NK-92 (cell line): ENCODE data around the gene TAF11L6.
"Not testable (repeated sequence)": the region's sequence is repeated elsewhere in the genome, so short reads cannot be mapped to it uniquely, and the experiment has no call there.

Experiments
- DNase-seq: peaks from one replicate; lab custom pipeline; 2025; ENCODE audit not compliant: unreplicated experiment; lab: John Stamatoyannopoulos, UW

TAF11L6 gene

GRCh38 chr5:17528369-17528768, at the start of gene TAF11L6:
Gene TAF11L6, plus strand, starts transcription at chr5:17528669.
- not testable (repeated sequence) for DNase-seq

- no peak for DNase-seq
Measured at GRCh38 chr5:17481378-17481777, 47.1 kb upstream of the TAF11L6 start.

GRCh38 chr5:17482790-17483189, 45.7 kb upstream of the TAF11L6 start:
- no peak for DNase-seq

- DNase-seq: not testable (repeated sequence)
Measured at GRCh38 chr5:17486464-17487173, 41.9 kb upstream of the TAF11L6 start.

- no peak for DNase-seq
Measured at GRCh38 chr5:17487174-17487512, 41.3 kb upstream of the TAF11L6 start.

GRCh38 chr5:17491257-17491656, 37.2 kb upstream of the TAF11L6 start:
- not testable (repeated sequence) for DNase-seq

GRCh38 chr5:17492770-17493169, 35.7 kb upstream of the TAF11L6 start:
- no peak for DNase-seq

GRCh38 chr5:17497446-17497845, 31.0 kb upstream of the TAF11L6 start:
- no peak for DNase-seq

GRCh38 chr5:17497931-17498330, 30.5 kb upstream of the TAF11L6 start, which contains the start of gene TAF11L2:
Gene TAF11L2, plus strand, starts transcription at chr5:17498231.
- not testable (repeated sequence) for DNase-seq

GRCh38 chr5:17511775-17512325, 16.6 kb upstream of the TAF11L6 start:
- DNase-seq: no peak

GRCh38 chr5:17517526-17517925, 10.9 kb upstream of the TAF11L6 start:
- DNase-seq: not testable (repeated sequence)

GRCh38 chr5:17518067-17518466, 10.4 kb upstream of the TAF11L6 start, which contains the start of gene TAF11L3:
Gene TAF11L3, plus strand, starts transcription at chr5:17518367.
- DNase-seq: not testable (repeated sequence)

GRCh38 chr5:17519508-17519907, 9.0 kb upstream of the TAF11L6 start:
- DNase-seq: not testable (repeated sequence)

GRCh38 chr5:17521501-17521900, 7.0 kb upstream of the TAF11L6 start, which contains the start of gene TAF11L4:
Gene TAF11L4, plus strand, starts transcription at chr5:17521801.
- not testable (repeated sequence) for DNase-seq

- DNase-seq: not testable (repeated sequence)
Measured at GRCh38 chr5:17524935-17525334, 3.5 kb upstream of the TAF11L6 start, which contains the start of gene TAF11L5. Gene TAF11L5, plus strand, starts transcription at chr5:17525235.

GRCh38 chr5:17526504-17526903, 2.0 kb upstream of the TAF11L6 start:
- DNase-seq: not testable (repeated sequence)
